ENCODE measurements around the gene PIGX.

PIGX gene

GRCh38 chr3:196711838-196712513, at the start of gene PIGX, which contains the start of gene CEP19:
PIGX (plus strand) TSS chr3:196712377.
CEP19 (minus strand) TSS chr3:196712250; CDS start chr3:196708657, 3,593 bp downstream.
- peak; percentile 95 for DNase-seq

DNA sequence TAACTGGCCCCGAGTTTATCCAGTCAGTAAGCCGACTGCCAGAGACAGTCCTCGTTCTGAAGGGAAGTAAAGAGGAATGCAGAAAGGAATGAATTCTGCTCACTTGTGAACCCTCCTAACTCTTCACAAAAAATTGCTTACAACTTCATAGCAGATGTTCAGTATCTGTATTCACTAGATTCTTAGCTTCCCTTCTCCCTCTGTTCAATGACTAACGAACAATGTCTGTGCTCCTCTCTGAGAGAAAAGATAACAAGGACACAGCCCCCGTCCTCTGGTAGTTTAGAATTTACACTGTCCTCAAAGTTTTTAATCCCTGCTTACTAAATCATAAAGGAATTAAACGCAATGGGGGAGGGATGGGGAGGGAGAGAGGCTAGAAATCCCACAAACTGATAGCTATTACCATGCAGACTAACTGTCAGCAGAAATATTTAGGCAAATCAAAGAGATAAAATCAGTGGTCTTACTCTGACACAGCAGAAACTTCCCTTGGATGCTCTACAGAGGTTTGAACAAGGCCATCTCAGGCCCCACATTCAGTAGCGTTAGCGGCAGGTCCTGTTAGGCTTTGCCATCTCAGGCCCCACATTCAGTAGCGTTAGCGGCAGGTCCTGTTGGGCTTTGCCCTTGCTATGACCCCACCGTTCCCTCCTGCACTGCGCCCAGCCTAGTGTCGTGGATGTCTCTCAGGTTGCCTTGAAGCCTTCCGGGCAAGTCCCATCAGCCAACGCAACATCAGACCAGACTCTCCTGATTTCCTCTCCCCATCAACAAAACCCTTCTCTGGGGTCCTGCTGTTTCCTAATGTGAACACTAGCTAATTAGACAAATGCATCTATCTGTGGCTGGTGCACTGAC, 49.2 kb upstream of the PIGX start:
- DNase-seq: no peak

DNA sequence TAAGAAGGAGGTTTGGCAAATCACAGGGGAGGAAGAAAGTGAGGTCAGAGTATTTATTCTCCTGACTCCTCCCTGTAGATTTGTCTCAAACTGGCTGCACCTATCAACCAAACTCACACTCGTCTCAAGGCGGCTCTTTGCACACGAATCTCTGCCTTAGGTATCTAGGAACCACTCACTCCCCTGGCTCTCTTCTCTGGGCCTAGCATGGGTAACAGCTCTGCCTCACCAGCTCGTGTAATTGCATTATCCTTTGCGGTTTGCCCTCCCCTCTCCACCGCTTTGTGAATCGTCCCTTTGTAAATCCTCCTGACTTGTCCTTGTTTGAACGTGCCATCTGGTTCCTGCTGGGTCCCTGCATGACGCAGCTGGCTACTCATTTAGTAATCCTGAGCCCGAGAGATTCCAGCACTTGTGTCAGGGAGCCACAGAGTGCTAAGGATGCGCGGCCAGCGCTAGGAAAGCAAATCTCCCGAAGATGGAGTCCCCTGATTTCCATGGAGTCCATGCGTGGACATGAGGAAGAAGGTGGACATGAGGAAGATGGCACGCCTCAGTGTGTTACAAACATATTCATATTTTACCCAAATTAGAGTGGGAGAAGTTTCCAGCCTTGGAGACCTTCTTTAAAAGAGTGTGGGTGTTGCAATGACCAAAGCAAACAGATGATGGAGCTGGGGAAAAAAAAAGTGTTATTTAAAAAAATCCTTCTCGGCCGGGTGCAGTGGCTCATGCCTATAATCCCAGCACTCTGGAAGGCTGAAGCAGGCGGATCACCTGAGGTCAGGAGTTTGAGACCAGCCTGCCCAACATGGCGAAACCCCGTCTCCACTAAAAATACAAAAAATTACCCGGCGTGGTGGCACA, 45.9 kb upstream of the PIGX start:
- no peak for DNase-seq

- DNase-seq: no peak
Observed at GRCh38 chr3:196667056-196667825, 44.9 kb upstream of the PIGX start.

DNA sequence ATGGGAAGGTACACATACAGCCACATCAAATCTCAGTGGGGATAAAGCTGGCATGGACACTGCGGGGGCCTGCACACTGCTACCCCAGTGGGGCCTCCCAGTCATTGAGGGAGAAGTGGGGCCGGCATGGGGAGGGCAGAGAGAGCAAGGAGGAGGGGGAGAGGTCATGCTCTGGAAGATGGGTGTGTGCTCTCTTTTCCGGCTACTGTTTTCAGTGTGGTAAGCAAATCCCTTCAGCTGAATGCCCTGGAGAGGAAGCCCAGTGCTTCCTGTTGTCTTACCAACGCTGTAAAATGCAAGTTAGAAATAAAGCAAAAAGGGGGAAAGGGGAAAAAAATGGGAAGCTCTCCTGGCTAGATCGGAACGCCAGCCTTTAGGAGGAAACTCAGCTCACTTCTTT, 41.8 kb upstream of the PIGX start:
- DNase-seq: no peak

DNA sequence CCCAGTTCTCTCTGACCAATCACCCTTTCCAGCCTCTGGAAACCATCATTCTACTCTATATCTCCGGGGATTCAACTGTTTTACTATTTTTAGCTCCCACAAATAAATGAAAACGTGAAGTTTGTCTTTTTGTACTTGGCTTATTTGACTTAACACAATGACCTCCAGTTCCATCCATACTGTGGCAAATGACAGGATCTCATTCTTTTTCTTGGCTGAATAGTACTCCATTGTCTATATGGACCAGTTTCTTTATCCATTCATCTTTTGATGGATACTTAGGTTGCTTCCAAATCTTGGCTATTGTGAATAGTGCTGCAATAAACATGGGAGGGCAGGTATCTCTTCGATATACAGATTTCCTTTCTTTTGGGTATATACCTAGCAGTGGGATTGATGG, 38.5 kb upstream of the PIGX start:
- no peak for DNase-seq

DNA sequence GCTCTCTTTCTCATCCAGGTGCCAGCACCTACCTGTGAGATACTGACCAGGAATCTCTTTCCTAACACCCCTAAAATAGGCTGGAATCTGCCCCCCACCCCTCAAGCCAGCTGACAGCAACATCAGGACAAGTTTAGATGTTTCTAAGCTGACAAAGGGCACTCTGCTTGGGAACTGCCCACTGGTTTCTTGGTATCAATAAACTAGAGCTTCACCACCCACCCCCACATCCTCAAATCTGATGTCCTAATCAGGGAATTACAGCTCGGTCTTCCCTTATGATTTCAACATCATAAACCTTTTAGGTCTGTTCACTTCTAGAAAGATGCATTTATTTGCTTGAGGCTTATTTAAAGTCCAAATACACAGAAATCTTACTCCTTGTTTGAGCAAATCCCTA, 34.8 kb upstream of the PIGX start:
- DNase-seq: no peak

- no peak for DNase-seq
Observed at GRCh38 chr3:196677931-196678330, 34.2 kb upstream of the PIGX start.

GRCh38 chr3:196684548-196685407, 27.4 kb upstream of the PIGX start:
- peak; percentile 71 to 79 for DNase-seq

- DNase-seq: no peak
Observed at GRCh38 chr3:196686436-196686835, 25.7 kb upstream of the PIGX start.

GRCh38 chr3:196688349-196688748, 23.8 kb upstream of the PIGX start:
- peak; percentile 23 to 64 for DNase-seq

DNA sequence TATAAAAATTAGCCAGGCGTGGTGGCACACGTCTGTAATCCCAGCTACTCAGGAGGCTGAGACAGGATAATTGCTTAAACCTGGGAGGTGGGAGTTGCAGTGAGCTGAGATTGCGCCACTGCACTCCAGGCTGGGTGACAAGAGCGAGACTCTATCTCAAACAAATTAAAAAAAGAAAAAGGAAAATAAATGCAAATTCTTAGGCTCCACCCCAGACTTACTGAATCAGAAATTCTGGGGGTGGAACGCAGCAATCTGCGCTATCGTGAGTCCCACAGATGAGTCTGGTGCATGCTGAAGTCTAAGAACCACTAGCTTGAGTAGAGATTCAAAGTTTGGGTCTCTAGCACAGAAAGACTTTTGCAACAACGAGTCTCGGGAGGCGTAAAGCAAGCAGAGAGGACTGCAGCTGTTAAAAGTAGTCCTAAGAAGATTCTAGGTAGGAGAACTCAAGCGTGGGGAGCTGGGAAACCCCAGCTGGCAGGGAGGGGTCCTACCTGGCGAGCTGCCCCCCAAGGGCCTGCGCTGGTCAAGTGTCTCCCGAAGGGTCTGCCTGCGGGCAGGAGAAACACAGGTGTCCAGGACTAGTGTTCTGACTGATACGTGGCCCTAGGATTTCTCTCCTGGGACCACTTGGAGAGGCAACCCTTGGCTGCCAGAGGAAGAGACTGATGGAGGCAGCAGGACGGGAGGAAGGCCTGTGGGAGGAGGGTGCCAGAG, 22.1 kb upstream of the PIGX start:
- no peak for DNase-seq

- no peak for DNase-seq
Observed at GRCh38 chr3:196691386-196691785, 20.8 kb upstream of the PIGX start.

DNA sequence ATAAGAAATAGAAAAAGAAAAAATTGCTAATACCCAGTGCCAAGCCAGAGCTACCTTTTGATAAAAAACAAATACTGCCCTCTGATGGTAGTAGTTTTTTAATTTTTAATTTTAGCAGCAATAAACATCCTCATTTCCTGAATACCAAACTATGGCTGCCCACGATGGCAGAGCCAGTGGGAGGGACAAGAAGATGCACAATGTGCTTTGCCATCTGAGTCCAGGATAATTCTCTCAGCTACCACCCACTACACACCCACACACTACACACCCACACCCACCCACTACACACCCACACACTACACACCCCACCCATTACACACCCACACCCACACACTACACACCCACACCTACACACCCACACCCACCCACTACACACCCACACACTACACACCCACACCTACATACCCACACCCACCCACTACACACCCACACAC, 18.0 kb upstream of the PIGX start:
- peak; percentile 46 to 68 for DNase-seq

DNA sequence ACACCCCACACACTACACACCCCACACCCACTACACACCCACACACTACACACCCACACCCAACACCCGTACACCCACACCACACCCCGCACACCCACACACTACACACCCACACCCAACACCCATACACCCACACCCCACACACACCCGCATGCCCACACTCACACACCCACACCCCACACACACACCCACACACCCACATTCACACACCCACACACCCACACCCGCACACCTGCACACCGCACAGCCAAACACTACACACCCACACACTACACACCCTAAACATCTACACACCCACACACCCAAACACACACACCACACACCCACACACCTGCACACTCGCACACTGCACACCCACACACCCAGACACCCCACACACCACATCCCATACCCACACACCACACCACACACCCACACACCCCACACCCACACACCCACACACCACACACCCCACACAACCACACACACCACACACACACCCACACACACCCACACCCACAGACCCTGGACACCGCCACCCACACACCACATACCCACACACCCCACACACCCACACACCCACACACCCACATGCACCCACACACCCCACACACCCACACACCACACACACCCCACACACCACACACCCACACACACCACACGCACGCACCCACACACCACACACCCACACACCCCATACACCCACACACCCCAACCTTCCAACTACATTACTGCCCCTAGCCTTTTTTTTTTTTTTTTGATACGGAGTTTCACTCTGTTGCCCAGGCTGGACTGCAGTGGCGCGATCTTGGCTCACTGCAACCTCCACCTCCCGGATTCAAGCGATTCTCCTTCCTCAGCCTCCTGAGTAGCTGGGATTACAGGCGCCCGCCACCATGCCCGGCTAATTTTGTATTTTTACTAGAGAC, 17.0 kb upstream of the PIGX start:
- peak; percentile 33 to 51 for DNase-seq

GRCh38 chr3:196695849-196696226, 16.3 kb upstream of the PIGX start:
- DNase-seq: no peak

DNA sequence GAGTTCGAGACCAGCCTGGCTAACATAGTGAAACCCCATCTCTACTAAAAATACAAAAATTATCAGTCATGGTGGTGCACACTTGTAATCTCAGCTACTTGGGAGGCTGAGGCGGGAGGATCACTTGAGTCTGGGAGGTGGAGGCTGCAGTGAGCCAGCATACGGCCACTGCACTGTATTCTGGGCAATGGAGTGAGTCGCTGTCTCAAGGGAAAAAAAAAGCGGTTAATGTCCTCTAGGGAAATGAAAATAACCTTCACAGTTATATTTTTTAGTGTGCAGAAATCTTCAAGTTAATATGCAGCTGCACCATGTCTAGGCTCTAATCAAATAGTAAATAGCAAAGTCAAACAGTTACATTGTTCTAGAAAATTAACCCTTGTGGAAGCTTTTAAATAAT, 14.9 kb upstream of the PIGX start:
- DNase-seq: no peak

- no peak for DNase-seq
Observed at GRCh38 chr3:196699749-196700148, 12.4 kb upstream of the PIGX start.

DNA sequence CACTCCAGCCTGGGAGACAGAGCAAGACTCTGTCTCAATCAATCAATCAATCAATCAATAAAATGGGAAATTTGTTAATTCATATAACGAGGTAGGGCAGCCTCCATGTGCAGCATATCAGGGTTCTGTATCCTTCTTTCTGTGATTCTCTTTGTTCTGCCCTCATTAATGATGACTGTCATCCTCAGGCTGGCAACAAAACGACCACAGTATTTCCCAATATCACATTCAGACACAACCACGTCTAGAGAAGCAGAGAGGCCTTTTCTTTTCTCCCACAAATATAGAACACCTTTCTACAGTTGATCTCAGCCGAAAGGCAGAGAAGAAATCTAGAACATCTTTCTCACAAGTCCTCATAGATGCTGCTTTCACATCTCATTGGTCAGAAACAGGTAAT, 11.4 kb upstream of the PIGX start:
- no peak for DNase-seq

DNA sequence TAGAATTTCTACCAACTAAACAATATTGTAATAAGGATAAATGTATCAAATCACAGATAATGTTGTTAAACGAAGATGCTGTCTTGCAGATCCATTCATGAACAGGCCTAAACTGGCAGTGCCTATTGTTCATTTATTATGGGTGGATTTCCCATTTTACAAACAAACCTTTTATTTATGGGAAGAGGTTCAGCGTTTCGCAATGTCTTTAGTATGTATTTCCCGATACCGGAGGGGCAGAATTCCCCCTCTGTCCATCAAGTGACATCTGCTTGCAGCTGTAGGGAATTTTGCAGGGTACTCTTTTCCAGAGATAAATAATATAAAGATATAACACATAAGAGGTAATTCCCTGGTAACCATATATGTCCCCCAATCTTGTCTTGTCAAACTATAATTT, 5.8 kb upstream of the PIGX start:
- DNase-seq: no peak

Measured in CD4-positive, alpha-beta T cell treated with Interleukin-4 for 1 hour (primary cell).